H9 (cell line): ENCODE data around the gene OR10P1. TPM values are rescaled to one million over a fixed set of nuclear protein-coding genes. Genes with fewer than 3 reads are reported as not detected.
A peak's percentile ranks its signal among the peaks of the same experiment; 100 is the strongest.

Source experiments
- DNase-seq: peaks from one replicate; pipeline ENCODE4 v3.0.0-alpha.2; 2017
- H2AFZ ChIP-seq: one replicate; pipeline ENCODE4 v1.6.1; 2013; ENCODE audit warnings: mild to moderate bottlenecking, low read length, control low read depth, moderate library complexity
- H2AK5ac ChIP-seq: 2 replicates; pipeline ENCODE4 v1.6.1; 2013; ENCODE audit warnings: low read length, control low read depth, mixed read lengths; ENCODE audit not compliant: insufficient read length
- H2BK120ac ChIP-seq: one replicate; pipeline ENCODE4 v1.6.1; 2013; ENCODE audit warnings: low read depth, mild to moderate bottlenecking, low read length, control low read depth, inconsistent platforms; ENCODE audit not compliant: poor library complexity, severe bottlenecking
- H2BK12ac ChIP-seq: 2 replicates; pipeline ENCODE4 v1.6.1; 2013; ENCODE audit warnings: low read length, control low read depth, mixed read lengths, low read depth; ENCODE audit not compliant: insufficient read length
- H2BK15ac ChIP-seq: 2 replicates; pipeline ENCODE4 v1.6.1; 2013; ENCODE audit warnings: low read depth, low read length, control low read depth
- H2BK20ac ChIP-seq: one replicate; pipeline ENCODE4 v1.6.1; 2013; ENCODE audit warnings: low read depth, mild to moderate bottlenecking, low read length, control low read depth, inconsistent platforms; ENCODE audit not compliant: poor library complexity, severe bottlenecking
- H2BK5ac ChIP-seq: 2 replicates; pipeline ENCODE4 v1.6.1; 2013; ENCODE audit warnings: low read length, control low read depth, mixed read lengths; ENCODE audit not compliant: insufficient read length
- H3K14ac ChIP-seq: 2 replicates; pipeline ENCODE4 v1.6.1; 2013; ENCODE audit warnings: low read length, control low read depth; ENCODE audit not compliant: insufficient read depth
- H3K18ac ChIP-seq: 2 replicates; pipeline ENCODE4 v1.6.1; 2013; ENCODE audit warnings: low read depth, mild to moderate bottlenecking, mixed read lengths, low read length, control low read depth; ENCODE audit not compliant: insufficient read length
- H3K23ac ChIP-seq: 2 replicates; pipeline ENCODE4 v1.6.1; 2013; ENCODE audit warnings: low read length, control low read depth, mixed read lengths, low read depth; ENCODE audit not compliant: insufficient read length
- H3K23me2 ChIP-seq: 2 replicates; pipeline ENCODE4 v1.6.1; 2013; ENCODE audit warnings: low read depth, mild to moderate bottlenecking, mixed read lengths, low read length, control low read depth; ENCODE audit not compliant: insufficient read length, poor library complexity, severe bottlenecking
- H3K27ac ChIP-seq: 2 replicates; pipeline ENCODE4 v1.5.1; 2013; ENCODE audit warnings: low read length, control low read depth, mixed read lengths, low read depth; ENCODE audit not compliant: insufficient read length
- H3K27me3 ChIP-seq: 2 replicates; pipeline ENCODE4 v1.6.1; 2013; ENCODE audit warnings: low read length, control low read depth, inconsistent platforms; ENCODE audit not compliant: insufficient read depth
- H3K4ac ChIP-seq: 2 replicates; pipeline ENCODE4 v1.6.1; 2013; ENCODE audit warnings: low read depth, mild to moderate bottlenecking, control low read depth, inconsistent platforms, low read length, moderate library complexity
- H3K4me1 ChIP-seq: 2 replicates; pipeline ENCODE4 v1.6.1; 2013; ENCODE audit warnings: low read length, control low read depth, inconsistent platforms; ENCODE audit not compliant: insufficient read depth
- H3K4me2 ChIP-seq: 2 replicates; pipeline ENCODE4 v1.6.1; 2013; ENCODE audit warnings: low read length, control low read depth, mixed read lengths; ENCODE audit not compliant: insufficient read length, insufficient read depth
- H3K56ac ChIP-seq: 2 replicates; pipeline ENCODE4 v1.6.1; 2013; ENCODE audit warnings: low read depth, mild to moderate bottlenecking, mixed read lengths, low read length, control low read depth; ENCODE audit not compliant: insufficient read length
- H3K79me1 ChIP-seq: 2 replicates; pipeline ENCODE4 v1.6.1; 2013; ENCODE audit warnings: low read depth, mild to moderate bottlenecking, moderate library complexity, low read length, control low read depth, inconsistent platforms; ENCODE audit not compliant: insufficient read depth, poor library complexity, severe bottlenecking
- H3K79me2 ChIP-seq: 2 replicates; pipeline ENCODE4 v1.6.1; 2013; ENCODE audit warnings: low read length, control low read depth, inconsistent platforms; ENCODE audit not compliant: insufficient read depth
- H3K9ac ChIP-seq: 2 replicates; pipeline ENCODE4 v1.6.1; 2013; ENCODE audit warnings: low read length, control low read depth, mixed read lengths; ENCODE audit not compliant: insufficient read length; ENCODE audit errors: extremely low read depth
- H3K9me3 ChIP-seq: one replicate; pipeline ENCODE4 v1.6.1; 2013; ENCODE audit warnings: low read depth, low read length, inconsistent platforms; ENCODE audit not compliant: control insufficient read depth
- H3T11ph ChIP-seq: one replicate; pipeline ENCODE4 v1.6.1; 2013; ENCODE audit warnings: mild to moderate bottlenecking, low read length, control low read depth, inconsistent platforms
- H4K20me1 ChIP-seq: one replicate; pipeline ENCODE4 v1.6.1; 2013; ENCODE audit not compliant: control insufficient read depth, insufficient read length, insufficient read depth
- H4K5ac ChIP-seq: 2 replicates; pipeline ENCODE4 v1.6.1; 2013; ENCODE audit warnings: low read depth, mild to moderate bottlenecking, mixed read lengths, low read length, control low read depth; ENCODE audit not compliant: insufficient read length
- H4K8ac ChIP-seq: replicated peaks from 2 replicates; pipeline ENCODE4 v1.6.1; 2013; ENCODE audit warnings: low read length, control low read depth, mixed read lengths, low read depth; ENCODE audit not compliant: insufficient read length
- H4K91ac ChIP-seq: 2 replicates; pipeline ENCODE4 v1.6.1; 2013; ENCODE audit warnings: low read depth, mild to moderate bottlenecking, moderate library complexity, mixed read lengths, low read length, control low read depth; ENCODE audit not compliant: insufficient read length
- H3K27ac Mint-ChIP-seq, 3 experiments: 2 replicates in 2 of 3; 3 replicates in 1 of 3; pipeline ENCODE4 v1.8.0; 2020 to 2021; ENCODE audit warnings: mixed read lengths in 3 of 3, mild to moderate bottlenecking in 1 of 3, moderate library complexity in 1 of 3
- H3K27me3 Mint-ChIP-seq: 2 replicates; pipeline ENCODE4 v1.8.0; 2021; ENCODE audit warnings: low read depth, mild to moderate bottlenecking, moderate library complexity, mixed read lengths
- H3K36me3 Mint-ChIP-seq, 3 experiments: 2 replicates in 2 of 3; 3 replicates in 1 of 3; pipeline ENCODE4 v1.8.0; 2020 to 2021; ENCODE audit warnings: low read depth in 3 of 3, mixed read lengths in 3 of 3; ENCODE audit not compliant: insufficient read depth in 1 of 3
- H3K4me1 Mint-ChIP-seq, 2 experiments: 2 replicates each; pipeline ENCODE4 v1.8.0; 2020; ENCODE audit warnings: mixed read lengths in 2 of 2
- H3K4me3 Mint-ChIP-seq, 2 experiments: 2 replicates in 1 of 2; 3 replicates in 1 of 2; pipeline ENCODE4 v1.8.0; 2020 to 2021; ENCODE audit warnings: mild to moderate bottlenecking in 2 of 2, mixed read lengths in 2 of 2, moderate library complexity in 1 of 2
- H3K9me3 Mint-ChIP-seq, 2 experiments: 2 replicates in 1 of 2; 3 replicates in 1 of 2; pipeline ENCODE4 v1.8.0; 2020; ENCODE audit warnings: mild to moderate bottlenecking in 2 of 2, mixed read lengths in 2 of 2, moderate library complexity in 1 of 2
- CTCF ChIP-seq: fragments of 200-600 bp; sonication (generic); conservative IDR thresholded peaks from 3 replicates; pipeline ENCODE4 v1.8.0; 2021; ENCODE audit warnings: antibody characterized with exemption, mild to moderate bottlenecking
- WGBS: extraction: QIAGEN DNeasy Blood & Tissue Kit; methylation state at CpG from one replicate; pipeline ENCODE4 v1.1.7; 2013; ENCODE audit warnings: missing lambda C conversion rate, low lambda C conversion rate, mixed read lengths; ENCODE audit not compliant: insufficient read length; ENCODE audit errors: extremely low coverage; 5-methylcytosine and 5-hydroxymethylcytosine counted together
- total RNA-seq: library from RNA; stranded (reverse); gene quantifications from 2 replicates; pipeline ENCODE4 v1.2.1, GENCODE V29; 2021

Gene OR10P1
- total RNA-seq, 1 experiment from 2014 or later: not detected

GRCh38 chr12:55619354-55620138 lies 17.1 kb upstream of the OR10P1 start:
- TF ChIP-seq CTCF: peak; percentile 95
- H3K27ac ChIP-seq: no peak overlapping the region
- H4K5ac ChIP-seq: no peak overlapping the region
- no peak overlapping the region for H2AK5ac ChIP-seq
- no peak overlapping the region for H3K9ac ChIP-seq
- no peak overlapping the region for H2BK12ac ChIP-seq
- no peak overlapping the region for H2BK120ac ChIP-seq
- no peak overlapping the region for H2BK5ac ChIP-seq
- no peaks in the 10 kb centered on the region for H3K79me1 ChIP-seq
- H3K27ac Mint-ChIP-seq: no peak overlapping the region; a peak in 1 of 7 replicates
- H3K27me3 Mint-ChIP-seq: peaks cover 2% of the 10 kb centered on the region
- peaks cover 5% of the 10 kb centered on the region in 2 experiments for H3K4me1 Mint-ChIP-seq
- H4K91ac ChIP-seq: no peak overlapping the region
- H3K79me2 ChIP-seq: no peaks in the 10 kb centered on the region
- H3K4me3 Mint-ChIP-seq: no peak overlapping the region
- H3K36me3 Mint-ChIP-seq: peaks cover 16 to 30% (median 18%) of the 10 kb centered on the region in 3 experiments
- no peaks in the 10 kb centered on the region for H3K23me2 ChIP-seq
- no peak overlapping the region for H3K14ac ChIP-seq
- H3K4ac ChIP-seq: no peak overlapping the region
- no peak overlapping the region for H3K4me2 ChIP-seq
- no peaks in the 10 kb centered on the region for H3K27me3 ChIP-seq
- H3K9me3 ChIP-seq: peaks cover 23% of the 10 kb centered on the region
- no peak overlapping the region for H2BK15ac ChIP-seq
- H4K8ac ChIP-seq: no peak overlapping the region
- no peak overlapping the region for H3K23ac ChIP-seq
- H3K9me3 Mint-ChIP-seq: peaks cover 34% of the 10 kb centered on the region in 2 experiments
- peak; percentile 65 for DNase-seq
- H2BK20ac ChIP-seq: no peak overlapping the region
- H3K4me1 ChIP-seq: no peaks in the 10 kb centered on the region
- H3T11ph ChIP-seq: no peak overlapping the region
- no CpG with 5 or more reads among the region's 6 CpGs for WGBS
- H3K56ac ChIP-seq: no peak overlapping the region
- no peak overlapping the region for H2AFZ ChIP-seq
- H4K20me1 ChIP-seq: no peaks in the 10 kb centered on the region
- no peak overlapping the region for H3K18ac ChIP-seq
